HepG2 (cell line): ENCODE data around the gene TUBA4B. TPM values are rescaled to one million over a fixed set of nuclear protein-coding genes. Genes with fewer than 3 reads are reported as not detected.

Experiments used
- ATAC-seq: fragments of 200-7000 bp; cut with Tn5 transposase; 3 replicates; pipeline ENCODE4 v1.9.1; 2020; ENCODE audit warnings: mild to moderate bottlenecking, moderate library complexity
- BruUV-seq: library from RNA; stranded (reverse); fragments of 400-500 nt; replicated peaks from 2 replicates; lab custom pipeline; 2021; lab: Mats Ljungman, UMichigan
- CTCF ChIA-PET: fragments of 300-600 bp; formaldehyde crosslinking; extraction: SDS; loops from one replicate; lab custom pipeline; 2021; ENCODE audit warnings: low total read pairs, inconsistent platforms, low intra/inter-chr PET ratio; lab: Yijun Ruan, JAX
- POLR2A ChIA-PET: fragments of 350-600 bp; sonication (Branson Sonifier 250); formaldehyde crosslinking; loops from one replicate; lab custom pipeline; 2020; ENCODE audit warnings: antibody characterized with exemption, inconsistent platforms; lab: Yijun Ruan, JAX
- DNase-seq: peaks from one replicate; pipeline ENCODE4 v3.0.0-alpha.2; 2015; ENCODE audit warnings: low spot score
- FAIRE-seq: peaks from 3 replicates; lab custom pipeline; 2011; peaks lifted over from hg19 to GRCh38; lab: Jason Lieb, UNC
- H2AFZ ChIP-seq: one replicate; pipeline ENCODE4 v1.6.1; 2011; ENCODE audit warnings: low read length, inconsistent platforms
- H3K27ac ChIP-seq: fragments of 300-600 bp; 3 replicates; pipeline ENCODE4 v1.8.0; 2011; ENCODE audit warnings: mixed run types, mild to moderate bottlenecking, mixed read lengths, low read length, inconsistent platforms; ENCODE audit not compliant: insufficient read depth; ENCODE audit errors: extremely low read length
- H3K27me3 ChIP-seq, 2 experiments: fragments of 200-600 bp in 1 of 2; 2 replicates in 1 of 2; 3 replicates in 1 of 2; pipeline versions ENCODE4 v1.6.0 to v1.8.0; 2011; ENCODE audit warnings: low read length in 2 of 2, mild to moderate bottlenecking in 2 of 2, moderate library complexity in 2 of 2, inconsistent platforms in 1 of 2; ENCODE audit not compliant: insufficient read depth in 2 of 2, control insufficient read depth in 1 of 2
- H3K36me3 ChIP-seq, 2 experiments: fragments of 200-600 bp in 1 of 2; replicated peaks in 1 of 2; 2 replicates in 1 of 2; 3 replicates in 1 of 2; pipeline versions ENCODE4 v1.5.1 to v1.8.0; 2011; ENCODE audit warnings: low read length in 2 of 2, inconsistent platforms in 1 of 2; ENCODE audit not compliant: insufficient read depth in 2 of 2, control insufficient read depth in 1 of 2
- H3K4me1 ChIP-seq: 2 replicates; pipeline ENCODE4 v1.5.1; 2012; ENCODE audit warnings: low read length, inconsistent platforms; ENCODE audit not compliant: insufficient read depth
- H3K4me2 ChIP-seq: 2 replicates; pipeline ENCODE4 v1.6.0; 2011; ENCODE audit warnings: low read depth, low read length, inconsistent platforms
- H3K4me3 ChIP-seq, 3 experiments: fragments of 200-600 bp in 1 of 3; sonication (generic), shearing (Covaris generic) in 1 of 3; replicated peaks in 1 of 3; 2 replicates each; pipeline ENCODE4 v1.5.1; 2011 to 2016; ENCODE audit warnings: low read length in 3 of 3, inconsistent platforms in 2 of 3, low read depth in 2 of 3, mild to moderate bottlenecking in 2 of 3, control low read depth in 1 of 3, mixed read lengths in 1 of 3; ENCODE audit not compliant: insufficient read depth in 1 of 3
- H3K79me2 ChIP-seq: one replicate; pipeline ENCODE4 v1.6.1; 2011; ENCODE audit warnings: low read length, inconsistent platforms; ENCODE audit not compliant: insufficient read depth
- H3K9ac ChIP-seq: 2 replicates; pipeline ENCODE4 v1.6.0; 2011; ENCODE audit warnings: mild to moderate bottlenecking, low read depth, low read length, inconsistent platforms; ENCODE audit not compliant: insufficient read depth
- H3K9me3 ChIP-seq: 2 replicates; pipeline ENCODE4 v1.5.1; 2012; ENCODE audit warnings: mild to moderate bottlenecking, low read length
- H4K20me1 ChIP-seq: 2 replicates; pipeline ENCODE4 v1.6.0; 2011; ENCODE audit warnings: inconsistent platforms, mild to moderate bottlenecking, low read length, moderate library complexity; ENCODE audit not compliant: insufficient read depth
- CENPX ChIP-seq: sonication (generic); formaldehyde crosslinking; IDR thresholded peaks from 2 replicates; pipeline ENCODE4 v1.9.0; 2021; ENCODE audit warnings: mild to moderate bottlenecking, missing genetic modification reagents, moderate library complexity
- ZNF24 ChIP-seq: fragments of 450-650 bp; IDR thresholded peaks from 2 replicates; pipeline ENCODE4 v1.6.1; 2017; ENCODE audit warnings: antibody characterized with exemption, mild to moderate bottlenecking
- ZNF354B ChIP-seq: sonication (generic); formaldehyde crosslinking; IDR thresholded peaks from 2 replicates; pipeline ENCODE4 v1.8.0; 2022; ENCODE audit warnings: mild to moderate bottlenecking, missing genetic modification reagents
- ZNF383 ChIP-seq: sonication (generic); formaldehyde crosslinking; IDR thresholded peaks from 2 replicates; pipeline ENCODE4 v1.4.0; 2020; ENCODE audit warnings: missing genetic modification reagents, mild to moderate bottlenecking, borderline replicate concordance
- ZNF75D ChIP-seq: sonication (generic); formaldehyde crosslinking; IDR thresholded peaks from 2 replicates; pipeline ENCODE4 v1.8.1; 2023; ENCODE audit warnings: missing genetic modification reagents, mild to moderate bottlenecking, borderline replicate concordance
- WGBS: methylation state at CpG from one replicate; pipeline ENCODE4 v1.1.6; 2017; ENCODE audit warnings: low lambda C conversion rate; 5-methylcytosine and 5-hydroxymethylcytosine counted together
- in situ Hi-C: cut with HindIII; loops from 2 replicates; pipeline ENCODE4 v1.10.0; 2017; ENCODE audit warnings: low pct_unique_long_range_greater_than_20kb; ENCODE audit not compliant: extremely low pct_ligation_motif_present
- intact Hi-C: fragments of 100-400 bp; cut with micrococcal nuclease; formaldehyde crosslinking; loops from one replicate; pipeline ENCODE4 v1.10.0; 2022; ENCODE audit not compliant: unreplicated experiment
- polyA plus RNA-seq, 8 experiments: library from polyadenylated mRNA; depleted of rRNA in 3 of 8; stranded (reverse) in 7 of 8; unstranded in 1 of 8; fragments of >200 nt; fragmentation: Illumina TruSeq in 4 of 8; extraction: Trizol in 4 of 8; gene quantifications; 2 replicates each; pipeline versions ENCODE4 v1.2.1 to v1.2.3, GENCODE V29; 2011 to 2016; ENCODE audit warnings: low read depth in 4 of 8, missing spikeins in 1 of 8, mixed read lengths in 1 of 8; ENCODE audit not compliant: insufficient read depth in 1 of 8
- total RNA-seq, 5 experiments: library from RNA; depleted of rRNA; stranded (reverse); fragments of >200 nt; fragmentation: Illumina TruSeq; extraction: Trizol; gene quantifications; 2 replicates each; pipeline ENCODE4 v1.2.3, GENCODE V29; 2016; ENCODE audit warnings: low read depth in 1 of 5
- TF ChIP-seq, protein P1 (sequence below): sonication (generic); formaldehyde crosslinking; IDR thresholded peaks from 2 replicates; pipeline ENCODE4; 2020; ENCODE audit warnings: missing genetic modification reagents, mild to moderate bottlenecking, borderline replicate concordance
- TF ChIP-seq, protein P2 (sequence below): IDR thresholded peaks from 2 replicates; pipeline ENCODE4 v1.6.1; 2016; ENCODE audit warnings: missing compliant biosample characterization, missing genetic modification reagents, borderline replicate concordance

Gene TUBA4B
- total and polyA plus RNA-seq, 2 of the 13 experiments (the other 11 are each of a cell fraction or from before 2014, with no cell fraction given), result 0.18 to 0.22 TPM

DNA sequence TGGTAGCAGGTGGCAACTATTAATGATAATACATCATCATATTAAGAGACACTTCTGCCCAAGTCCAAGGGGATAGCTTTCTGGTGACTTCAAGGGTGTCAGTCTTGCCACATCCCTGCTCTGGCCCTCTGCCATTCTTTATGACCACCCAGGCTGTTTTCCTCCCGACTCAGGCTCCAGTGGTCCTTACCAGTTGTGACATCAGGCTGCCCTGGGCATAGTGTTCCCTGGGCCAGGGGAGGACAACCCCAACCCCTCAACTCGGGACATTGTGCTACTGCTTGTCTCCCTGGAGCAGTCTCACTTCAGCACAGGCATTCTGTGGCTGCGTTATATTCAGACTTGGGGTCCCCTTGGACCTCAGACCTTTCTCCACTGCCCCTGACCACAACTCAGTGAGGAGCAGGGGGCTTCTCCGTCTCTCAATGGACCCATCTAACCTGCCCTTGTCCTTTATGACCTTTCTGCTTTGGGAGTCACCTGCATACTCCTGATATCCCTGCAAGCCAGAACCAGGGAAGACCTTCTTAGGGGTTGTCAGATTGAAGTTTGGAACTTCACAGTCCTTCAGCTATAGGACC, 39.0 kb downstream of the TUBA4B start:
- Histone ChIP-seq H3K4me1 (peaks cover 32% of the 10 kb centered on the region), H4K20me1 (no peaks in the 10 kb centered on the region), H3K9ac (no peak overlapping the region), H3K4me2 (no peak overlapping the region), H3K79me2 (no peaks in the 10 kb centered on the region), H3K4me3 (no peak overlapping the region), H3K27ac (no peak overlapping the region), H3K36me3 (no peaks in the 10 kb centered on the region), H3K27me3 (peaks cover 5 to 62% of the 10 kb centered on the region in 2 experiments; a peak in 4 of 5 replicates), H2AFZ (no peak overlapping the region), H3K9me3 (no peaks in the 10 kb centered on the region)
- in situ Hi-C loops, result no loop called here
- ATAC-seq, result no peak
- ChIA-PET CTCF (no interaction called here), POLR2A (interaction anchor here (0.8 to 3.6 kb wide), 4 partner anchors 11 to 85 kb away, joined by 3 to 47 read pairs (median 5); partner anchors contain the start of genes DNAJB2 and ZFAND2B)
- no peak for TF ChIP-seq ZNF75D (CRISPR knock-in tag)
- TF ChIP-seq ZNF24, result no peak
- TF ChIP-seq ZNF383, result no peak
- TF ChIP-seq ZNF354B (CRISPR knock-in tag), result no peak
- TF ChIP-seq, protein P1, sequence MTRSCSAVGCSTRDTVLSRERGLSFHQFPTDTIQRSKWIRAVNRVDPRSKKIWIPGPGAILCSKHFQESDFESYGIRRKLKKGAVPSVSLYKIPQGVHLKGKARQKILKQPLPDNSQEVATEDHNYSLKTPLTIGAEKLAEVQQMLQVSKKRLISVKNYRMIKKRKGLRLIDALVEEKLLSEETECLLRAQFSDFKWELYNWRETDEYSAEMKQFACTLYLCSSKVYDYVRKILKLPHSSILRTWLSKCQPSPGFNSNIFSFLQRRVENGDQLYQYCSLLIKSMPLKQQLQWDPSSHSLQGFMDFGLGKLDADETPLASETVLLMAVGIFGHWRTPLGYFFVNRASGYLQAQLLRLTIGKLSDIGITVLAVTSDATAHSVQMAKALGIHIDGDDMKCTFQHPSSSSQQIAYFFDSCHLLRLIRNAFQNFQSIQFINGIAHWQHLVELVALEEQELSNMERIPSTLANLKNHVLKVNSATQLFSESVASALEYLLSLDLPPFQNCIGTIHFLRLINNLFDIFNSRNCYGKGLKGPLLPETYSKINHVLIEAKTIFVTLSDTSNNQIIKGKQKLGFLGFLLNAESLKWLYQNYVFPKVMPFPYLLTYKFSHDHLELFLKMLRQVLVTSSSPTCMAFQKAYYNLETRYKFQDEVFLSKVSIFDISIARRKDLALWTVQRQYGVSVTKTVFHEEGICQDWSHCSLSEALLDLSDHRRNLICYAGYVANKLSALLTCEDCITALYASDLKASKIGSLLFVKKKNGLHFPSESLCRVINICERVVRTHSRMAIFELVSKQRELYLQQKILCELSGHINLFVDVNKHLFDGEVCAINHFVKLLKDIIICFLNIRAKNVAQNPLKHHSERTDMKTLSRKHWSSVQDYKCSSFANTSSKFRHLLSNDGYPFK (CRISPR knock-in tag), result no peak
- no peak for TF ChIP-seq CENPX (CRISPR knock-in tag)
- TF ChIP-seq, protein P2, sequence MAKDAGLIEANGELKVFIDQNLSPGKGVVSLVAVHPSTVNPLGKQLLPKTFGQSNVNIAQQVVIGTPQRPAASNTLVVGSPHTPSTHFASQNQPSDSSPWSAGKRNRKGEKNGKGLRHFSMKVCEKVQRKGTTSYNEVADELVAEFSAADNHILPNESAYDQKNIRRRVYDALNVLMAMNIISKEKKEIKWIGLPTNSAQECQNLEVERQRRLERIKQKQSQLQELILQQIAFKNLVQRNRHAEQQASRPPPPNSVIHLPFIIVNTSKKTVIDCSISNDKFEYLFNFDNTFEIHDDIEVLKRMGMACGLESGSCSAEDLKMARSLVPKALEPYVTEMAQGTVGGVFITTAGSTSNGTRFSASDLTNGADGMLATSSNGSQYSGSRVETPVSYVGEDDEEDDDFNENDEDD (CRISPR knock-in tag), result no peak
- no peak for FAIRE-seq
- intact Hi-C loops, result loop anchor here (10.0 kb wide), 1 partner anchor 243 kb away; no protein-coding TSS in a partner anchor
- no peak for DNase-seq
- 0% methylated on average over 3 of the region's 4 CpGs for WGBS
- no TSS peak for BruUV-seq
